BJ (cell line): Measurements from ENCODE around the gene SCAI. TPM values are rescaled to one million over a fixed set of nuclear protein-coding genes. Genes with fewer than 3 reads are reported as not detected.
"Not testable (repeated sequence)": the region's sequence is repeated elsewhere in the genome, so short reads cannot be mapped to it uniquely, and the experiment has no call there.

Experiments used
- CTCF ChIA-PET: fragments of 350-600 bp; formaldehyde crosslinking; extraction: SDS; loops from one replicate; lab custom pipeline; 2021; ENCODE audit warnings: antibody characterized with exemption, inconsistent platforms; lab: Yijun Ruan, JAX
- POLR2A ChIA-PET: fragments of 300-600 bp; sonication (Branson Sonifier 250); formaldehyde crosslinking; extraction: SDS; loops from one replicate; lab custom pipeline; 2021; ENCODE audit warnings: antibody characterized with exemption; lab: Charles Lee
- DNase-seq: peaks from one replicate; pipeline ENCODE4 v3.0.0-alpha.2; 2011; ENCODE audit warnings: low read depth
- H3K27me3 ChIP-seq: 2 replicates; pipeline ENCODE4 v1.6.0; 2011; ENCODE audit warnings: low read length; ENCODE audit not compliant: control insufficient read depth, insufficient read depth
- H3K36me3 ChIP-seq: 2 replicates; pipeline ENCODE4 v1.5.1; 2011; ENCODE audit warnings: low read length; ENCODE audit not compliant: control insufficient read depth, insufficient read depth
- H3K4me3 ChIP-seq: 2 replicates; pipeline ENCODE4 v1.5.1; 2011; ENCODE audit warnings: low read depth, mild to moderate bottlenecking, control low read depth, low read length
- polyA plus RNA-seq: library from polyadenylated mRNA; depleted of rRNA; stranded (reverse); fragments of >200 nt; gene quantifications from 2 replicates; pipeline ENCODE4 v1.2.3, GENCODE V29; 2011
- TF ChIP-seq, protein P1 (sequence below): IDR thresholded peaks from 2 replicates; pipeline ENCODE4 v1.5.1; 2011; ENCODE audit warnings: low read depth, mild to moderate bottlenecking, control low read depth, inconsistent platforms, low read length, moderate library complexity; ENCODE audit not compliant: insufficient read depth

SCAI gene
- polyA plus RNA-seq, 1 experiment, result 2.0 TPM

DNA sequence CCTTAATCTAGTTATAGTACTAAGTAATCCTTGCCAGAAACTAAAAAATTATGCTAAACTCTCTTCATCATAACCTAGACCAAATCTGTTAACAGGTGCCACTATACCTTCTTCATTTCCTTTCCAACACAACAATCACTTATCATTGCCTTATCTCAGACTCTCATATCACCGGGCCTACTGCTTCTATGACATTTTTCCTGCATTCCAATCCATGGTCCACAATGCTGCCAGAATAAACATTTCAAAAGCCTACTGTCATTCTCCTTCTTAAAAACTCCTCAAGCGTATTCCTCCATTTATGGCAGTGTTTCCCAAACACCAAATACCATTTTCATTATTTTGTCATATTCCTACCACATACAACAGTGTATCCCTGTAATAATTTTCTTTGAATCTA, 39.7 kb upstream of the SCAI start:
- DNase-seq, result no peak
- Histone ChIP-seq H3K36me3 (no peaks in the 10 kb centered on the region), H3K4me3 (no peak overlapping the region), H3K27me3 (no peaks in the 10 kb centered on the region)
- POLR2A ChIA-PET, result no interaction called here
- TF ChIP-seq, protein P1, sequence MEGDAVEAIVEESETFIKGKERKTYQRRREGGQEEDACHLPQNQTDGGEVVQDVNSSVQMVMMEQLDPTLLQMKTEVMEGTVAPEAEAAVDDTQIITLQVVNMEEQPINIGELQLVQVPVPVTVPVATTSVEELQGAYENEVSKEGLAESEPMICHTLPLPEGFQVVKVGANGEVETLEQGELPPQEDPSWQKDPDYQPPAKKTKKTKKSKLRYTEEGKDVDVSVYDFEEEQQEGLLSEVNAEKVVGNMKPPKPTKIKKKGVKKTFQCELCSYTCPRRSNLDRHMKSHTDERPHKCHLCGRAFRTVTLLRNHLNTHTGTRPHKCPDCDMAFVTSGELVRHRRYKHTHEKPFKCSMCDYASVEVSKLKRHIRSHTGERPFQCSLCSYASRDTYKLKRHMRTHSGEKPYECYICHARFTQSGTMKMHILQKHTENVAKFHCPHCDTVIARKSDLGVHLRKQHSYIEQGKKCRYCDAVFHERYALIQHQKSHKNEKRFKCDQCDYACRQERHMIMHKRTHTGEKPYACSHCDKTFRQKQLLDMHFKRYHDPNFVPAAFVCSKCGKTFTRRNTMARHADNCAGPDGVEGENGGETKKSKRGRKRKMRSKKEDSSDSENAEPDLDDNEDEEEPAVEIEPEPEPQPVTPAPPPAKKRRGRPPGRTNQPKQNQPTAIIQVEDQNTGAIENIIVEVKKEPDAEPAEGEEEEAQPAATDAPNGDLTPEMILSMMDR, result no peak
- CTCF ChIA-PET, result no interaction called here

DNA sequence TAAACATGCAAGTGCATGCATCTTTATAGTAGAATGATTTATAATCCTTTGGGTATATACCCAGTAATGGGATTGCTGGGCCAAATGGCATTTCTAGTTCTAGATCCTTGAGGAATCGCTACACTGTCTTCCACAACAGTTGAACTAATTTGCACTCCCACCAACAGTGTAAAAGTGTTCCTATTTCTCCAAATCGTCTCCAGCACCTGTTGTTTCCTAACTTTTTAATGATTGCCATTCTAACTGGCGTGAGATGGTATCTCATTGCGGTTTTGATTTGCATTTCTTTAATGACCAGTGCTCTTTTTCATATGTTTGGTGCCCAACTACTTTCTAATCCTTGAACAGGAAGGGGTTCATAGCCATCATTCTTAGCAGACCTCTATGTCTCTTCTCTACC, 38.4 kb upstream of the SCAI start:
- POLR2A ChIA-PET, H3K27me3 ChIP-seq, H3K4me3 ChIP-seq, H3K36me3 ChIP-seq, DNase-seq, CTCF ChIA-PET: not testable (repeated sequence)

DNA sequence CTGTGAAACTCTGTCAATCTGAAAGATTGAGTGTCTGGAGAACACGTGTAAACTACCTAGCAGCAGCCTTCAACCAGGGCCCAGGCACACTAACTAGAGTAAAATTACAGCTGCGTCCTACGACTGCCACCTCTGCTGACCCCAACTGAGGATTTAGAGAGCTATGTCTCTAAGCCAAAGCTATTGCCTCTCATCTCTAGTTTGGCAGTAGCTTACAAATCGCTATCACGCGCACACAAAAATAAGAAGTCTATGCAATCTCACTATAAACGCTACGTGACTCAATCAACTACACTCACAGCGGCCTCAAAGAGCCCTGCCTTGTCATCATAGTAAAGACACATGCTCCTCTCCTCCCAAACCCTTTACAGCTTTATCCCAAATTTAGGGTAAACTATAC, 37.5 kb upstream of the SCAI start:
- H3K36me3 ChIP-seq, result no peaks in the 10 kb centered on the region
- no peaks in the 10 kb centered on the region for H3K27me3 ChIP-seq
- ChIA-PET CTCF (no interaction called here), POLR2A (no interaction called here)
- TF ChIP-seq, protein P1, result no peak
- DNase-seq, result no peak
- H3K4me3 ChIP-seq, result no peak overlapping the region

DNA sequence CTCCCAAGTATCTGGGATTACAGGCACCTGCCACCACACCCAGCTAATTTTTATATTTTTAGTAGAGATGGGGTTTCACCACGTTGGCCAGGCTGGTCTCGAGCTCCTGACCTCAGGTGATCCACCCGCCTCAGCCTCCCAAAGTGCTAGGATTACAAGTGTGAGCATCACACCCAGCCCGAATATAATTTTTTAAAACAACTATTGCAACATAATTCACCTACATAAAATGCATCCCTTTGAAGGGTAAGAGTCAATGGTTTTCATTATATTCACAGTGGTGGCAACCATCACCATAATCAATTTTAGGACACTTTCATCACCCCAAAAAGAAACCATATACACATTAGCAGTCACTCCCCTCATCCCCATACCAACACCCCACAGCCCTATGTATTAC, 36.4 kb upstream of the SCAI start:
- DNase-seq, CTCF ChIA-PET, H3K36me3 ChIP-seq, POLR2A ChIA-PET, H3K27me3 ChIP-seq, H3K4me3 ChIP-seq: not testable (repeated sequence)

DNA sequence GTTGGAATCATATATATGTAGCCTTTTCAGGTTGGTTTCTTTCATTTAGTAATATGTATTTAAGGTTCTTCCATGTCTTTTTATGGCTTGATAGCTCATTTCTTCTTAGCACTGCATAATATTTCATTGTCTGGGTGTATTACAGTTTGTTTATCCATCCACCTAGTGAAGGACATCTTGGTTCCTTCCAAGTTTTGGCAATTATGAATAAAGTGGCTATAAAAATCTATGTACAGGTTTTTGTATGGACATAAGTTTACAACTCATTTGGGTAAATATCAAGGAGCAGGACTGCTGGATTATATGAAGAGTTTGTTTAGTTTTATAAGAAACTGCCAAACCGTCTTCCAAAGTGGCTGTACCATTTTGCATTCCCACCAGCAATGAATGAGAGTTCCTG, 34.6 kb upstream of the SCAI start:
- CTCF ChIA-PET, result no interaction called here
- POLR2A ChIA-PET, result no interaction called here
- Histone ChIP-seq H3K36me3 (peaks cover 1% of the 10 kb centered on the region), H3K4me3 (no peak overlapping the region), H3K27me3 (no peaks in the 10 kb centered on the region)
- no peak for DNase-seq
- TF ChIP-seq, protein P1, result no peak

DNA sequence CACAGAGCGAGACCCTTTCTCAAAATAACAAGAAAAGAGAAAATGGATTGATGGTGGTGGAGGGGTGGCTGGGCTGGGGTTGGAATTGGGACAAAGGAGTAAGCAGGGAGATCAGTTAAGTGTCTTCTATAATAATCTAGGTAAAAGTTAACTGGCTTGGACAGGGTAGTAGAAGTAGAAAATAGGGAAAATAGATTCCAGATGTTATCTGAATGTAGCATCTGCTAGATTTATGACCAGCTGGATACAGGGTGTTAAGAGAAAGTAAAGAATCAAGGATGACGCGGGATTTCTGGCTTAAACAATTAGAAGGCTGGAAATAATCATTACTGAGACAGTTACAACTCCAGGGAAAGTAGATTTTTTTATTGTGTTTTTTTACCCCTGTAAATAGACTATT, 33.3 kb upstream of the SCAI start:
- POLR2A ChIA-PET, result no interaction called here
- TF ChIP-seq, protein P1, result no peak
- H3K27me3 ChIP-seq, result no peaks in the 10 kb centered on the region
- H3K36me3 ChIP-seq, result peaks cover 1% of the 10 kb centered on the region
- DNase-seq, result peak; percentile 40
- no peak overlapping the region for H3K4me3 ChIP-seq
- CTCF ChIA-PET, result no interaction called here
